ENCODE results near the gene BEX3.
"Not testable (repeated sequence)": the region's sequence is repeated elsewhere in the genome, so short reads cannot be mapped to it uniquely, and the experiment has no call there.

Gene BEX3

DNA sequence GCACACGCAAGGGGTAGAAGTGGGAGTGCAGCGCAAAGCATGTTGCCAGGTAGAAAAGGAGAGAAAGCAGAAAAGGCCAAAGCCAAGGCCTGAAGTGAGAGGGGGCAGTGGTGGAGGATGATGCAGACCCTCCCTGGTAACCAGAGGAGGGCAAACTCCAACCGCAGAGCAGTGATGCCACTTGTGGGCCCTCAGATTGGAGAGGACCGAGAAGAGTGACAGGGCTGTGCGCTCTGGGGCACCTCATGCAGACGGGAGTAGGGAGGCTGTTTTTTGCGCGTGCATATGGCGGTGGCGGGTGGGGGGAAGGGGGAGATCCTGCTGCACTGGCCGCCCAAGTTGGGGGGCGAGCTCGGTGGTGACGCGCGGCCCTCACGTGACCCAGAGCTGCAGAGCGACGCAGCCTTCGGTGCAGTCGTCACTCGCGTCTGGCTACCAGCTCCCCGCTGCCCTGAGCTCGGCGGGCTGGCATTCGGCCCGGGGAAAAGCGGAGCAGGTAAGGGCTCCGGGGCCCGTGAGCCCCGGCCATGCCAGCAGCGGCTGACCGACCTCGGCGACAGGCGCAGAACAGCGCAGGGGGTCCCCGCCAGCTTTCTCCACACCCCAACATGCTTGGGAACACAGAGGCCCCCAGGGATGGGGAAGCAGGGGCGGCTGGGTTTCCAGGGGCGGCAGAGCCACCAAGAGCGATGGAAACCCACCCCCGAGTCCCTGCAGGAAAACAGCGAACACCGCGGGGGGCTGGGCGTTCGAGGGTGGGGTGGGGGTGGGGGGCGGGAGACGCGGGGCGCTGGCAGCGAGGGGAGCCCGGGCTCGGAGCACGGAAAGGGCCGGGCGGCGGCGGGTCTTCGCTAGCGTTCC is at the start of gene BEX3:
BEX3 (plus strand) TSS at position 421 of the 861 bp plus-strand sequence. CDS start 984 bp downstream, outside the sequence.
- peak; percentile 69 for DNase-seq

DNA sequence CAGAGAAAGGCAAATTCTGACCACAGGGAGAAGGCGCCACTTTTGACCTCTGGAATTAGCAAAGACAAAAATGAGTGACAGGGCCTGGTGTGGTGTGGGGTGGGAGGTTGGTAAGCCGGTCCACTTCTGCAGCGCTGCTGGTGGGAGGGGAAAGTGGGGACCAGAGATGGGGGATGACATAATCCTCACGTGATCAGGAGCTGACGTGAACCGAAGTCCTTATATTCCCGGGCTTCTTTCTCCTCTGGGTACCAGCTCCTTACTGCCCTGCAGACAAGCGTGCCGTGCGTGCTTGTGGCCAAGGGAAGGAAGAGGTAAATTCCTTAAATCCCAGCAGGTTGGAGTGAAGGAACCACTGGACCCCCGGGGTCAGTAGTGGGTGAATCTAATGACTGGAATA is 46.3 kb upstream of the BEX3 start, which contains the start of gene TCEAL7:
TCEAL7 (plus strand) TSS at position 249 of the 400 bp plus-strand sequence. CDS start 1,165 bp downstream, outside the sequence.
- no peak for DNase-seq

DNA sequence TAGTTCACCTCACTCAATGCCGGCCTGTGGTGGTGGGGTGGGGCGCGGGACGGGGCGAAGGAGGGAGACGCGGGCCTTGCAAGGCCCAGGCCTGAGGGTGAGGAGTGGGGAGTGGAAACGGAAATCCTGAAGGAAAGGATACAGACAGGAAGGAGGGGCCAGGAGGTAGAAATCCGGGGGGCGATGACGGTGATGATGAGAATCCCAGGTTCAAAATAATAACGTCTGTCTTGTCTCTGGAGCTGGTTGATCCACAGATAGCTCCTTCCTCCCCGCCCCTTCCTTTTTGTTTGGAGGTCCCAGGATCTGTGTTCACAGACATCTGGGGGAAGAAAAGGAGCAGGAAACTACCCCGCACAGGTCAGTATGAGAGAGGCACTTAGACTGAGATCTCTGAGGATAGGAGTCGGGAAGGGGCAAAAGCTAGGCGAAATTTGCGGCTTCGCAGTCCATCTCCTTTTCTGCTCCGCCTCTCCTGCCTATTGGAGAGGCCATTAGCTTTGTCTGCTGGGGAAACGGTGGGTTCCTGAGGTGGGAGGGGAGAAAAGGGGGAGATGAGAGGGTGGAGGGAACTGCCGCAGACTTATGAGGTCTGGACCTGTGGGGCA is 45.6 kb upstream of the BEX3 start:
- no peak for DNase-seq

DNA sequence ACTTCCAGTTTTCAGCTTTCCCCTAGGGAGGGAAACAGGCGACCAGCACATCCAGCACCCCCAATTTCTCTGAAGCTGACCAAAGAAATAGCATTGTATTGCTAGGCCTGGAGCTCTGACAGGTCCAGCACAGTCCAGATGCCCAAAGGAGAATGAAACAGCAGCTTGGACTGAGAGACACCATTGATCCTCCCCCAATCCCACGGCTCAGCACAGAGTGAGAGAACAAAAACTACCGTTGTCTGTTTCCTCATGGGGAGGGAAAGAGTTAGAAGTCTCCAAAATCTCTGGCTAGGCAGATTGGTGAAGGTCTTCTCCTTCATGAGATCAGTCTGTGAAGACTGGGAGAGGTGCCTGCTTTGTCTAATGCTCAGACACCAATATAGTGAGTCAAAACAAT is 37.7 kb upstream of the BEX3 start:
- DNase-seq = no peak

DNA sequence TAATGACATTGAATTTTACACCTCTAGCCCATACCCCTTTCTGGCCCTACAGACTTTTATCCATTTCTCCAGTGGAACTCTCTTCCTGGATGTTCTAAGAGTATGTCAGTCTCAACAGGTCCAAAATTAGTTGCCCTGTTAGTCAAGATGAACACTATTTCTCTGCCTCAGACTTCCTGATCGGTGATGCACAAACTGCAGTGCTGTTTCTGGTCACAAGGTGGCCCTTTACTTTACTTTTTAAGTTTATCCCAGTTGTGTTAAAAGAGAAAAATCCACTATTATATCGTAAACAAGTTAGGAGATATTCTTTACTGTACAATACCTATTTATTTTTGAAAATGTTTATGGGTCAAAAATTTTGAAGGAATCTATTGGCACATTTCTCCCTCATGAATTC is 33.2 kb upstream of the BEX3 start:
- peak; percentile 12 for DNase-seq

DNA sequence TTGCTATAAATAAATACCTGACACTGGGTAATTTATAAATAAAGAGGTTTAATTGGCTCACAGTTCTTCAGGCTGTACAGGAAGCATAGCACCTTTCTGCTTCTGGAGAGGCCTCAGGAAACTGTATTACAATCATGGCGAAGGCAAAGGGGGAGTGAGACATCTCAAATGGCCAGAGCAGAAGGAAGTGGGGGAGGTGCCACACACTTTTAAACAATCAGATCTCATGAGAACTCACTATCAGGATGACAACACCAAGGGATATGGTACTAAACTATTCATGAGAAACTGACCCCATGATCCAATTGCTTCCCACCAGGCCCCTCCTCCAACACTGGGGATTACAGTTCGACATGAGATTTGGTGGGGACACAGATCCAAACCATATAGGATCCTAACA is 31.7 kb upstream of the BEX3 start:
- no peak for DNase-seq

DNA sequence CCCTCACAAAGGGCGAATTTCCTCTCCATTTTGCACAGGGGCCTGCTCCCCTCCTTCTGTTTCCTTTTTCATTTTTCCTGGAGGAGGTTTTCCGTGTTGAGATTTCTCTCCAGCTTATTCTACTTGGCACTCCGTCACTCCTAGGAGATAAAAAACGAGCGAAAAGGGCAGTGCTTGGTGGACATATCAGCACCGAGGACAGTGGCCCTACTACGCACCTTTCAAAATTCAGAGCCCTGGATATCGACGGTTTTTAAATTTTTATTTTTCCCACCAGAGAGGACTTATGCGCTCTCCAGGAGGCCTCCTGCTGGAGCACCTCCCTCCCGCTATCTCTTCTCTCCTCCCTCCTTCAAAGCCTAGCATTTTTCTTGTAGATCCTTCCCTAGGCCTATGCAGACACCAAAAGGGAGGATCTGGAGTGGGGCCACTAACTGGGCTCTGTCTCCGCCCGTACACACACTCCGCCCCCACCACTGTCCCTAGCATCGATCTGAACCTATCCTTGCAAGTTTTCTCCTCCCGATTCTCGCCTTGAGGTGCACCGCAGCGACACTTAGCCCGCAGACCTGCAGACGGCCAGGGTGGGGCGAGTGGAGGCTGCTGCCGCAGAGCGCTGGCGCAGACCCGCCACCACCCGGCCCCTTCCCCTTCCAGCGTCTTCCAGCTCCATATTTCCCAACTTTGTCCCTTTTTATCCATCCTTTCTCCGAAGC is 28.5 kb upstream of the BEX3 start:
- DNase-seq = no peak

DNA sequence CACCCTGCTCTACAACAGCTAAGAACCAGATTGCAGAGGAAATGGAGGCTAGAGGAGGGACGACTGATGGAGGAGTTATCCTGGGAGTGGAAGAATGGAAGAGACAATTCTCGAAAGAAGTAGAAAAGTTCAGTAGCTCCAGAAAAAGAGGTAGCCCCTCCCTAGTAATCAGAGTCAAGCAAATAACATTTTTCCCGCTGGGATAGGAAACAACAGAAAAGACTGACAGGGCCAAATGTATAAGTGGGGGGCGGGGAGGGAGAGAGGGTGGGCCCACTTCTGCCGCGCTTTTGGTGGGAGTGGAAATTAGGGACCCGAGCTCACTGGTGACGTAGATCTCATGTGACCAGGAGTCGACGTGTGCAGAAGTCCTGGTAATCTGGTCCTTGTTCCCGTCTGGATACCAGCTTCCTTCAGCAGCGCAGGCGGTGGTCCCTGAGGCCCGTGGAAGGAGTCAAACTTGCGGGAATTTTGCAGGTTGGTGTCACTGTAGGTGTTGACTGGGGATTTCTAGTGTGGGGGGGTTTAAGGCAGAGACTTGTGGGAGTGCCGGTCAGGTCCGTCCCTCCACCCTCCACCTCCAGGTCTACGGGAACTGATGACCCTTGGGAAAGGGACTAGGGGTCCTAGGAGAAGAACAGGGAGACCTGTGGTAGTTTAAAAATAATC is 20.1 kb upstream of the BEX3 start, which contains the start of gene TCEAL9:
TCEAL9 (plus strand) TSS at position 377 of the 669 bp plus-strand sequence. CDS start 1,179 bp downstream, outside the sequence.
- peak; percentile 47 for DNase-seq

DNA sequence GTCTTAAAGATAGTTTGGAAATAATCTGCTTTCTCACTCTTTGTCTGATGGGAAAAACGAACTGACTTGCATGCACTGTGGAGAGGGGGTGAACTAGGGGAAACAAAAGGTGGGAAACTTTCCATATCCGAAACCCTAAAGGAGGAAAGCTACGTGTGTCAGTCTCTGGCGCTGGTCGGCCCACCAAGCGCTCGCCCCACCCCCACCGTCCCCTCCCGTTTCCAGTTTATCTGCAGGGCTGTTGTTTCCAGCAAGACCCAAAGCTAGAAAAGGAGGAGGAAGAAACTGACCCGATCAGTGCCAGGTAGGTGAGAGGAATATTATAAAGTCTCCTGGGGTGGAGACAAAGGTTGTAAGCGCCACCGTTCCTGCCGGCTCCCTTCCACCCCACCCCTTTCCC is 19.5 kb upstream of the BEX3 start:
- DNase-seq = no peak

DNA sequence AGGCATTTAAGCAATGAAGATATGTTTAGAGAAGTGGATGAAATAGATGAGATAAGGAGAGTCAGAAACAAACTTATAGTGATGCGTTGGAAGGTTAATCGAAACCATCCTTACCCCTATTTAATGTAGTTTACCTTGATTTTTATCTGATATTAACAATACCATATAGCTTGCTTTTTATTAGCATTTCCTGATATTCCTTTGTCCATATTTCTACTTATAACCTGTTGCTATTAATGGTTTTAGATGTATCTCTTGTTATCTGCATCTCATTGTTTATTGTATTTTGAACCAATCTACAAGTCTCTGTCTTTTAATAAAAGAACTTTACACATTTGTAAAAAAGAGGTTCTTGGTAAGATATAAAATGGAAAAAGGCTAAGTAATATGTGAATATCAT is 18.5 kb upstream of the BEX3 start:
- DNase-seq = no peak

DNA sequence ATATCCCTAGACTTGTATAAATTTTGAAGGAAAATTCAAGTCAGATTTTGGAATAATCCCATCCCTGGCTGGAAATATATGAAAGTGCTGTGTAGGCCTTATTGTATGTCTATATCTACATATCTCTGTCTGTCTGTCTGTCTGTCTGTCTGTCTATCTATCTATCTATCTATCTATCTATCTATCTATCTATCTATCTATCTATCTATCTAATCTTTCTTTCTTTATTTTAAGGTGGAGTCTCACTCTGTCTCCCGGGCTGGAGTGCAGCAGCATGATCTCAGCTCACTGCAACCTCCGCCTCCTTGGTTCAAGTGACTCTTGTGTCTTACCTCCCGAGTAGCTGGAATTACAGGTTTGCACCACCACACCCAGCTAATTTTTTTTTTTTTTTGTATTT is 16.7 kb upstream of the BEX3 start:
- not testable (repeated sequence) for DNase-seq

DNA sequence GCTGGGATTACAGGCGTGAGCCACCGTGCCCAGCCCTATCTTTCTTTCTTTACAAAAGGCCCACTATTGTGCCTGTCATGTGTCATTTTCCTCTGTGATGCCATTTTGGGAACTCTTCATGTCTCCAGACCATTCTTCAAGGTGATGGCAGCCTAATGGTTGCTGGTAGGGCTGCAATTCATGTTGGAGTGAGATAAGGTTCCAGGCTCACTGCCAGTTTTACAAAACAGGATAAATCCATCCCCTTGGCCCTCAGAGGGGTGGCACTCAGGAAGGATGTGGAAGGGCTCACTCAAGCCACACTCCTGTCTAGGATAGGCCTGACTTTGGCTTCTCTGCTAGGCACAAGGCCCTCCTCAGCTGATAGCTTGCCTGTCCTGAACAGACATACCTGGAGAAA is 16.2 kb upstream of the BEX3 start:
- DNase-seq = peak; percentile 75

DNA sequence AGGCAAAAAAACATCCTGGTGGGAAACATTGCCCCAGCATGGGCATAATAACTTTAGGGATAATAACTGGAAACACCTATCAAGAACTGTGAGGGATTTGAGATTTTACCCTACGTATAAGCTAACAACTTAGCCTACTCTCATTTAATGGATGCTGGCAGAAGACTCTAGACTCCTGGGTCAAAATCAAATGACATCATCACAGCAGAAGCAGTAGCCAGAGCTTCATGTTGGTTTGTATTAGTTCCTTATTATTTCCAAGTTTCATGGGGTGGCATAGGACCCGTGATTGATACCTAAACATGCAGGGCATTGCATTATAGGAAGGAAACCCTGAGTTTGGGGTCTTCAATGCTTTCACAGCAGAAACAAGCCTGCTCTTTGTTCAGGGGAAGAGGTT is 15.4 kb upstream of the BEX3 start:
- no peak for DNase-seq

DNA sequence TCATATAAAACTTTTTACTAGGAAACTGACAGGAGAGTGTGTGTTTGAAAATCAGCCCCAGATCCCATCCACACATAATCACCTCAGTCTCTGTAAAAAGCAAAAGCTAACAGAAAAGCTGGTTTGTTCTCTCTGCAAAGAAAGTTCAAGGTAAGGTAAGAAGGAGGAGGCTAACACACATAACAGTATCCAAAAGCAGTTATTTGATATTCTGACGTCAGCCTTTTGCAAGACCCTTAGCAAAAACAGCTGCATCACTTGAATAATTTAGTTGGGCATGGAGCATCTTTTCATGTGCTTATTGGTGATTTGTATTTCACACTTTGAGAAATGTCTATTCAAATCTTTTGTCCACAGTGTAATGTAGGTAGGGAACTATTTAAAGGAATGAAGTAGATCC is 14.5 kb upstream of the BEX3 start:
- no peak for DNase-seq

DNA sequence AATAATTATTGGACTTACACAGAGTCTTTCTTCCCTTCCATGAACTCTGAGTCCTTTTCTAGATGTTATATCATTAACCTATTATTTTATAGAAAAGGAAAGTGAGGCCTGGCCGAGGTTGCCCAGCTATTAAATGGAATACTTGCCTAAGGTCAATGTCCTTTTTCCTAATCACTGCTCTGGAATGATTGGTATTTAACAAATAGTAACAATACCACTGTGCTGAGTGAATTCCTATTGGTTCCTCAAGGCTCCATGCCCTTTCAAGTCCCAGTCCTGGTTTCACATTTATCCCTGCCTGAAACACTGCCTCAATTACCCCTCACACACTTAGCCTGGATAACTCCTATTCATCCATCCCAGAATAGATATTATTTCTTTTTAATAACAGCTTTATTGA is 13.9 kb upstream of the BEX3 start:
- no peak for DNase-seq

DNA sequence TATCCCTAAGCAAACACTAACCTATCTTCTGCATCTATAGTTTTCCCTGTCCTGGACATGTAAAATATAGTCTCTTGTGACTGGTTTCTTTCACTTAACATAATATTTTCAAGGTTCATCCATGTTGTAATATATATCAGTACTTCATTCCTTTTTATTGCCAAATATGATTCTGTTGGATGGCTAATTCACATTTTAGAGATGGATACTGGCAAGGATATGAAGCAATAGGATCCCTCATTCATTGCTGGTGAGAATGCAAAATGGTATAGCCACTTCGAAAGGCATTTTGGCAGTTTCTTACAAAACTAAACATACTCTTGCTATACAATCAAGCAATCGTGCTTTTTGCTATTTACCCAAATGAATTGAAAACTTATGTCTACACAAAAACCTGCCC is 13.3 kb upstream of the BEX3 start:
- DNase-seq = no peak

DNA sequence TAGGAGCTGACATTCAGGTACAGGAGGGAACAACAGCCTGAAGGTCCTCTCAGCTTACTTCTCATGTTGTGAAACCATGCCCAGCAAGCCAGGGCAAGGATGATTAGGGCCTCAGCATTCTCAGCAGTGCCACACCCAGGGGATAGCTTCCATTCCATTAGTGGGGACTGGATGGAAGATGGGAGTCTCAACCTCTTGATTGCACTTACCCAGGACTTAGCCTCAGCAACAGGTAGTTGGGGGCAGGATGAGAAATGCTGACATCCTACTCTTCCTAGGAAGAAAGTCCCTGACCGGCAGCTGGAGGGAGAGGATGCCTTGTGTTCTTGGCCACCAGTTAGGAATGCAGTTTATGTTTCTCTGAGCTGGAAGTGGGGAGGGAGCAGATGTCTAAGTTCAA is 8.8 kb upstream of the BEX3 start:
- no peak for DNase-seq

DNA sequence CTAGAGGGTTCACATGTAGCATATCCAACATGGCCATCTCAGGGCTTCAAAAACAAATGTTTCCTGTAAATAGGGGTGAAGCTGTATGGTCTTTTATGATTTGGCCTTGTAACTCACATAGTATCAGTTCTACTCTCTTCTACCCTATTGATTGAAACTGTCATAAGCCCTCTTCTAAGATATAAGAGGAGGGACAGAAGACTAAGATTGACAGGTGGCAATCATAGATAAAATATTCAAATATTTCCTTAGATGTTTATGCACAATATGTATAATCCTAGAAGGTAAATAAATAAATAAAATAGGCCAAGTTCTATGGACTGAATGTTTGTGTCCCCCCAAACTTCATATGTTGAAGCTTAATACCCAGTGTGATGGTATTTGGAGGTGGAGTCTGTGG is 6.9 kb upstream of the BEX3 start:
- DNase-seq = no peak

DNA sequence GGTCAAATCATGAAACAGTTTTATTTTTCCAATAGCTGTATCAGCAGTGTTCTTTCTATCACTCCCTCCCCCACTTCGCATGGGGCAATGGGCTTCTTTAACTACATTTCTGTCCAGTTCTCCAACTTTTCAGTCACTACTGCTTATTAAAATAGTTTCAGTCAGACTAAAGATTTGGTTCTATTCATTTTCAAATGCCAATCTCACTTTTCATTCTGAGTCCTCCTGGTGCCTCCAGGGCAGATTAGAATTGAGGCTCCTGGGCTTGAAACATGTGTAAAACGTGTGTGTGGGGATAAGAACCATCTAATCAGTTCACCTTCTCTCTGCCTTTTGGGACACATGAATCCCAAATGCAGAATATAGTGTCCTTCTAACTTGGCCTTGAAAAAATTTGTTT is 3.5 kb upstream of the BEX3 start:
- DNase-seq = no peak

DNA sequence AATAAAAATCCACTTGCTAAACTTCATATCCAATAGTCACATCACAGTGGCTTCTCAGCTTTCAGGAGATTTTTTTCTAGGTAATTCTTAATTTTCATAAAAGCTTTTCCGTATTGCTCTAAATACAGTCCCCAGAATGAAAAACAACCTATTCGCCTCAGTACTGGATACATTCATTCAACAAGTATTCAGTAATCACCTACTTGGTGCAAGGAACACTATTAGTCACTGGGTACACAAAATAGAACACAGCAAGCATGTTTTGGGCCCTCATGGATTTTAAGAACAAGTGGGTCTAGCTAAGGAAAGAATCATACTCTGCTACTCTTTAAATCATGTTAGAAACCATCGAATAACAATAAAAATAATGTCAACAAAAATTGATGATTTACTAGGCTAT is 2.8 kb upstream of the BEX3 start:
- no peak for DNase-seq

DNA sequence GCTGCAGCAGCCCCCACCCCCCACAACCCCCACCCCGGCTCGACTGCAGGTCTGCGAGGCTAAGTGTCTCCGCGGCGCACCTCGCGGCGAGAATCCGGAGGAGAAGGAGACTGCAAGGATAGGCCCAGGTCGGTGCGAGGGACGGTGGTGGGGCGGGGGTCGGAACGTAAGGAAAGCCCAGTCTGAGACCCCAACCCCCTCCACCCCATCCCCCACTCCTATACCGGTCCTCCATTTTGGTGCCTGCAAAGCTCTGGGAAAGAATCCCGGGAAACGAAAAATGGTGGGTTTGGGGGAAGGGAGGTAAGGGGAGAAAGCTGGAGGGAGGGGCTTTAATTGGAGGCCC is 614 bp downstream of the BEX3 start:
- no peak for DNase-seq

DNA sequence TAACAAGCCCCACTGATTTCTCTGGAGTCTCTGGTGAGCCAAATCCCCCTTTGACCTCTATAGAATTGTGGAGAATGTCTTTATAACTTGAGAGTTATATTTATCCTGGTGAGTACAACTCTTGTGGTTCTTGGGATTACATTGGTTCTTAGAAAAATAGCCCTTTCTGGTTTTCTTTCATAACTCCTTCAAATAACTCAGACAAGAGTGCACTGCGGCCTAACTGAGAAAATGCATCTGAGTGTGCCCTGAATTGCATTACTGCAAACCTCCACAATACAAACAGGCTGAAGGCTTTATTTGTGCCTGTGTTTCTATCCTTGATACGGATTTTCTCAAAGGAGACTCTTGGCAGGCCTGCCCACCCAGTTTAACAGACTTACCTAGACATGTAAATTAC is 2.7 kb downstream of the BEX3 start:
- no peak for DNase-seq

DNA sequence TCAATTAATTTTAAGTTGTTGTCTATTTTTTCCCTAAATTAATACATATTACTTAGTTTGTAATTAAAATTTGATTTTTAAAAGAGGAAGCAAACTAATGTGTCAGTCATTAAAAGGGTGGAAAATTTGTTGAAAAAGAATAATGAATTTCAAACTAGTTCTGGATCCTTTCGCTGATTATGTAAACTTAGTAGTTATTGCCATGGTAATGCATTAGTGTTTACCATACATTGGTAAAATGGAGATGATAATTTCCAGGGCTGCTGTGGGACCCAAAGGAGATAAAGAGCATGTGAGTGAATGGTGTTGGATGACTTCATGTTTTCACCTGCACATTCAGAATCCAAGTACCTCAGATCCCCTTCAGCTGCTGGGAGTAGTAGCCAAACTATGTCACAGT is 6.5 kb downstream of the BEX3 start:
- no peak for DNase-seq
